Measurements from ENCODE around the gene TMEM238L. TPM values are rescaled to one million over a fixed set of nuclear protein-coding genes. Genes with fewer than 3 reads are reported as not detected.

The TMEM238L gene
- total and polyA plus RNA-seq, 2 experiments from 2014 or later, result not detected

GRCh38 chr17:10775058-10775457 is 28.8 kb downstream of the TMEM238L start:
- Histone ChIP-seq H3K4me3 (no peak overlapping the region), H3K9me3 (ENCODE audit: low read depth) (no peaks in the 10 kb centered on the region), H3K27ac (no peak overlapping the region), H3K27me3 (no peaks in the 10 kb centered on the region), H3K4me1 (ENCODE audit: low read depth) (peaks cover 9% of the 10 kb centered on the region), H3K36me3 (no peaks in the 10 kb centered on the region)
- no peak for DNase-seq (ENCODE audit: low read depth in 1 of 2, low spot score in 1 of 2)
- TF ChIP-seq, protein P1, sequence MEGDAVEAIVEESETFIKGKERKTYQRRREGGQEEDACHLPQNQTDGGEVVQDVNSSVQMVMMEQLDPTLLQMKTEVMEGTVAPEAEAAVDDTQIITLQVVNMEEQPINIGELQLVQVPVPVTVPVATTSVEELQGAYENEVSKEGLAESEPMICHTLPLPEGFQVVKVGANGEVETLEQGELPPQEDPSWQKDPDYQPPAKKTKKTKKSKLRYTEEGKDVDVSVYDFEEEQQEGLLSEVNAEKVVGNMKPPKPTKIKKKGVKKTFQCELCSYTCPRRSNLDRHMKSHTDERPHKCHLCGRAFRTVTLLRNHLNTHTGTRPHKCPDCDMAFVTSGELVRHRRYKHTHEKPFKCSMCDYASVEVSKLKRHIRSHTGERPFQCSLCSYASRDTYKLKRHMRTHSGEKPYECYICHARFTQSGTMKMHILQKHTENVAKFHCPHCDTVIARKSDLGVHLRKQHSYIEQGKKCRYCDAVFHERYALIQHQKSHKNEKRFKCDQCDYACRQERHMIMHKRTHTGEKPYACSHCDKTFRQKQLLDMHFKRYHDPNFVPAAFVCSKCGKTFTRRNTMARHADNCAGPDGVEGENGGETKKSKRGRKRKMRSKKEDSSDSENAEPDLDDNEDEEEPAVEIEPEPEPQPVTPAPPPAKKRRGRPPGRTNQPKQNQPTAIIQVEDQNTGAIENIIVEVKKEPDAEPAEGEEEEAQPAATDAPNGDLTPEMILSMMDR (IDR thresholded peaks at IDR 0.05; ENCODE audit: low read depth, low read length), result no peak

- Histone ChIP-seq H3K36me3 (no peaks in the 10 kb centered on the region), H3K27ac (no peak overlapping the region), H3K4me3 (no peak overlapping the region), H3K9me3 (ENCODE audit: low read depth) (no peaks in the 10 kb centered on the region), H3K27me3 (no peaks in the 10 kb centered on the region), H3K4me1 (ENCODE audit: low read depth) (peaks cover 9% of the 10 kb centered on the region)
- TF ChIP-seq, protein P1 (IDR thresholded peaks at IDR 0.05; ENCODE audit: low read depth, low read length), result no peak
- no peak for DNase-seq (ENCODE audit: low read depth in 1 of 2, low spot score in 1 of 2)
Measured at GRCh38 chr17:10773391-10773790, 30.5 kb downstream of the TMEM238L start.

DNA sequence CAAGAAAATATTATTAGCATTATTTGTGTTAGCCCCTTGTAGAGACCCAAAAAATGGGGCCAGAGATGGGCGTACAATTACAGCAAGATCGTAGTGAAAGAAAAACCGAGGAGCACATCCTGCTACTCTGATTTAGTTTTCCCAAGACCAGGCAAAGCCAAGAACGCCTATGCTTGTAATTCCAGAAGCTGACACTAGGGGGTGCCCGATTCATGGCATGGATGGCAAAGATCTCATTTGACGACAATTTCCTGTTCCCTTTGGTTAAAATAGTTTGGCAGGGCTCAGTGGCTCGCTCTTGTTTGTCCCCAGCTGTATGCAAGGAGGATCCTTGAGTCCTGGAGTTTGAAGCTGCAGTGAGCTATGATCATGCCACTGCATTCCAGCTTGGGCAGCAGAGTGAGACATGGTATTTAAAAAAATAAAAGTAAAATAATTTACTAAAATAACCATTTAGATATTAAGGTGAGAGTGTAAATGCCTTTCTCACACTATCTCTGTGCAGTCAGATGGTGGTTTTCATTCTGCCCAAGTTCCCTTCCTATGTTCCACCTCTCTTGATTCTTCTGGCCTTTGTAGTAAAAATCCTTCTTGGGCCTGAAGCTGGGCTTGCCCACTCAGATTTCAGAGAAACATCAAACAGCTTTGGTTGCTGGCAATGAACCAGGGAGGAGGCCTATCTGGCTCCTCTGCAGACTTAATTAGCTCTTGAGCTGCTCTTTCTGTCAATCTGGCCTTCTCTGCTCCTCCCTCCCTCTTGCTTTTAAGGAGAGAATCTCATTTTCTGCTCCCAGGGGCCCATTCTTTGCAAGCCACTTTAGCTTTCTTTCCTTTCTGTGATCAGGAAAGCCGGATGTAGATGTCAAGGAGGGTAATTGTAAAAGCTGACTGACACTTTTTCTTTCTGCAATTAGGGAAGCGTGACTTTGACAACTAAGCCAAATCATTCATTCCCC is 31.2 kb downstream of the TMEM238L start:
- Histone ChIP-seq H3K36me3 (no peaks in the 10 kb centered on the region), H3K27me3 (no peaks in the 10 kb centered on the region), H3K9me3 (ENCODE audit: low read depth) (no peaks in the 10 kb centered on the region), H3K27ac (peak overlapping the region; percentile 32), H3K4me3 (no peak overlapping the region), H3K4me1 (ENCODE audit: low read depth) (peaks cover 9% of the 10 kb centered on the region)
- DNase-seq (ENCODE audit: low read depth in 1 of 2, low spot score in 1 of 2), result peak; percentile 4 to 52
- TF ChIP-seq, protein P1 (IDR thresholded peaks at IDR 0.05; ENCODE audit: low read depth, low read length), result peak; percentile 62

GRCh38 chr17:10771148-10771547 is 32.8 kb downstream of the TMEM238L start:
- no peak overlapping the region for H3K27ac ChIP-seq
- peaks cover 9% of the 10 kb centered on the region for H3K4me1 ChIP-seq (ENCODE audit: low read depth)
- H3K9me3 ChIP-seq (ENCODE audit: low read depth), result no peaks in the 10 kb centered on the region
- TF ChIP-seq, protein P1 (IDR thresholded peaks at IDR 0.05; ENCODE audit: low read depth, low read length), result no peak
- H3K4me3 ChIP-seq, result no peak overlapping the region
- no peaks in the 10 kb centered on the region for H3K27me3 ChIP-seq
- no peaks in the 10 kb centered on the region for H3K36me3 ChIP-seq
- DNase-seq (ENCODE audit: low read depth in 1 of 2, low spot score in 1 of 2), result no peak

DNA sequence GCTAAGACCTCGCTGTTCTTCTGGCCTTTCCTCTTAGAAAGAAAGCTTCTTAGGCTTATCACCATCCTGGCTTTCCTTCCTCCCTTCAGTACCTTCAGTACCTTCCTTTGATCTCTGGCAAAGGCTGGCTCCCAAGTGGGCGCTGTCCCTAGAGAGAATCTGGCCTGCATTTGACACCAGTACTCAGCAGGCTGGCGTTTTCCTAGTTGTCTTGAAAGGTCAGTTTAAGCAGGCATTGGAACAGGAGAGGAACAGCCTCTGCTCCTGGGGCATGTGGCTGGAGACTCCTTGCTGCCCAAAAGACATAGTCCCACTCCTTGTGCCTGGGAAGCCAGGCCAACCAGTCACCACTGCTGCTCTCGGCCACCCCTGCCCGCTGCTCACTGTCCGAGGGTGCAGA is 34.1 kb downstream of the TMEM238L start:
- no peaks in the 10 kb centered on the region for H3K9me3 ChIP-seq (ENCODE audit: low read depth)
- no peak for DNase-seq (ENCODE audit: low read depth in 1 of 2, low spot score in 1 of 2)
- H3K4me3 ChIP-seq, result no peak overlapping the region
- peaks cover 9% of the 10 kb centered on the region for H3K4me1 ChIP-seq (ENCODE audit: low read depth)
- no peaks in the 10 kb centered on the region for H3K27me3 ChIP-seq
- H3K27ac ChIP-seq, result no peak overlapping the region
- H3K36me3 ChIP-seq, result no peaks in the 10 kb centered on the region
- TF ChIP-seq, protein P1 (IDR thresholded peaks at IDR 0.05; ENCODE audit: low read depth, low read length), result no peak

Data from cardiac muscle cell (in vitro differentiated cells and primary cell).